GM12878 (cell line): ENCODE data around the gene PPM1A. TPM values are rescaled to one million over a fixed set of nuclear protein-coding genes. Genes with fewer than 3 reads are reported as not detected.

Experiments
- GATAD2B ChIP-seq: fragments of 450-650 bp; conservative IDR thresholded peaks from 2 replicates; pipeline ENCODE4 v1.6.1; 2017; ENCODE audit warnings: low read depth, mild to moderate bottlenecking, moderate library complexity
- NFXL1 ChIP-seq: fragments of 450-650 bp; IDR thresholded peaks from 2 replicates; pipeline ENCODE4 v1.6.1; 2017; ENCODE audit warnings: antibody characterized with exemption, mild to moderate bottlenecking, borderline replicate concordance
- NR2C1 ChIP-seq: fragments of 450-650 bp; IDR thresholded peaks from 2 replicates; pipeline ENCODE4 v1.6.1; 2017; ENCODE audit warnings: antibody characterized with exemption, mild to moderate bottlenecking, moderate library complexity
- PBX3 ChIP-seq: IDR thresholded peaks from 2 replicates; pipeline ENCODE4 v1.6.1; 2011; ENCODE audit warnings: mild to moderate bottlenecking, low read depth, low read length, moderate library complexity; ENCODE audit not compliant: insufficient replicate concordance
- SUPT20H ChIP-seq: IDR thresholded peaks from 2 replicates; pipeline ENCODE4 v1.6.1; 2011; ENCODE audit warnings: low read depth, mild to moderate bottlenecking, low read length, moderate library complexity, borderline replicate concordance; ENCODE audit not compliant: control insufficient read depth
- TAF1 ChIP-seq: IDR thresholded peaks from 2 replicates; pipeline ENCODE4 v1.6.1; 2011; ENCODE audit warnings: mild to moderate bottlenecking, low read depth, low read length, borderline replicate concordance
- polyA plus RNA-seq, 11 experiments: library from polyadenylated mRNA; depleted of rRNA in 4 of 11; unstranded in 6 of 11; stranded (reverse) in 5 of 11; fragments of >200 nt; fragmentation: Nextera tagmentation in 4 of 11; fragmentation: Illumina TruSeq in 1 of 11; extraction: Ambion mirVana in 4 of 11; extraction: Trizol in 1 of 11; gene quantifications; 1 replicate in 1 of 11; 2 replicates in 10 of 11; pipeline versions ENCODE4 v1.2.1 to v1.2.3, GENCODE V29; 2011 to 2016; ENCODE audit warnings: inconsistent platforms in 2 of 11, missing spikeins in 2 of 11, low read depth in 1 of 11
- total RNA-seq, 4 experiments: library from RNA; depleted of rRNA in 3 of 4; stranded (reverse); fragments of >200 nt in 3 of 4; fragmentation: Illumina TruSeq in 1 of 4; extraction: Trizol in 1 of 4; gene quantifications; 2 replicates each; pipeline versions ENCODE4 v1.2.1 to v1.2.3, GENCODE V29; 2013 to 2021
- TF ChIP-seq, protein P1 (sequence below): fragments of 450-650 bp; IDR thresholded peaks from 2 replicates; pipeline ENCODE4 v1.6.1; 2017; ENCODE audit warnings: mild to moderate bottlenecking, moderate library complexity

The PPM1A gene
- total and polyA plus RNA-seq, 10 of the 15 experiments (the other 5 are each of a cell fraction or from before 2014, with no cell fraction given) = 16.8 to 124 (median 47.0) TPM

DNA sequence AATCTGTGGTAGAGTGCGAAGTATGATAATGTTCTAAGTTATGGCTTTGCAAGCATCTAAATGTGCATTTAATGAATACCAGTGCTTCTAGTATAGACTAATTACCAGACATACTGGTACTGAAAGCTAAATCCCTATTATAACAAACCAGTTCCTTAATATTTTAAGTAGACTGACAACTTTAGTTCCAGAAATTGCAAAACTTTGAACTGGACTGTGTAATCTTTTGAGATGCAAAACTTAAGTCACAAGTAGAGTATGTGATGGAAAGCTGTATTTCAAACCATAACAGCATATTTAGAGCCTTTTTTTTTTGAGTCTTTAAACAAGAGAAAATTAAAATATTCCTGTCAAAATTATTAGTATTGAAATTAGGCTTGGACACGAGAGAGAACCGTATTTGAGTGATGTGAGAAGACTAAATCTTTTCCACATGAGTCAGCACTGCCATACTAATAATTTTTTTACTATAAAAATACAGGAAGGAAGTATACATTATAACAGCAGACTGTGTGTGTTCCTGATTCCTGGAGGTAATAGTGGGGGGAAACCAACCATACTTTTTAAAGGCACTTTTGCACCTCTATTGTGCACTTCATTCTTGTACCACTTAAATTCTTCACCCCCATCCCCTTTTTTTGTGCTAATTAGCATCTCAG lies 45.5 kb downstream of the PPM1A start (continued):
- no peak for TF ChIP-seq PBX3
- TF ChIP-seq TAF1 = no peak
- TF ChIP-seq, protein P1, sequence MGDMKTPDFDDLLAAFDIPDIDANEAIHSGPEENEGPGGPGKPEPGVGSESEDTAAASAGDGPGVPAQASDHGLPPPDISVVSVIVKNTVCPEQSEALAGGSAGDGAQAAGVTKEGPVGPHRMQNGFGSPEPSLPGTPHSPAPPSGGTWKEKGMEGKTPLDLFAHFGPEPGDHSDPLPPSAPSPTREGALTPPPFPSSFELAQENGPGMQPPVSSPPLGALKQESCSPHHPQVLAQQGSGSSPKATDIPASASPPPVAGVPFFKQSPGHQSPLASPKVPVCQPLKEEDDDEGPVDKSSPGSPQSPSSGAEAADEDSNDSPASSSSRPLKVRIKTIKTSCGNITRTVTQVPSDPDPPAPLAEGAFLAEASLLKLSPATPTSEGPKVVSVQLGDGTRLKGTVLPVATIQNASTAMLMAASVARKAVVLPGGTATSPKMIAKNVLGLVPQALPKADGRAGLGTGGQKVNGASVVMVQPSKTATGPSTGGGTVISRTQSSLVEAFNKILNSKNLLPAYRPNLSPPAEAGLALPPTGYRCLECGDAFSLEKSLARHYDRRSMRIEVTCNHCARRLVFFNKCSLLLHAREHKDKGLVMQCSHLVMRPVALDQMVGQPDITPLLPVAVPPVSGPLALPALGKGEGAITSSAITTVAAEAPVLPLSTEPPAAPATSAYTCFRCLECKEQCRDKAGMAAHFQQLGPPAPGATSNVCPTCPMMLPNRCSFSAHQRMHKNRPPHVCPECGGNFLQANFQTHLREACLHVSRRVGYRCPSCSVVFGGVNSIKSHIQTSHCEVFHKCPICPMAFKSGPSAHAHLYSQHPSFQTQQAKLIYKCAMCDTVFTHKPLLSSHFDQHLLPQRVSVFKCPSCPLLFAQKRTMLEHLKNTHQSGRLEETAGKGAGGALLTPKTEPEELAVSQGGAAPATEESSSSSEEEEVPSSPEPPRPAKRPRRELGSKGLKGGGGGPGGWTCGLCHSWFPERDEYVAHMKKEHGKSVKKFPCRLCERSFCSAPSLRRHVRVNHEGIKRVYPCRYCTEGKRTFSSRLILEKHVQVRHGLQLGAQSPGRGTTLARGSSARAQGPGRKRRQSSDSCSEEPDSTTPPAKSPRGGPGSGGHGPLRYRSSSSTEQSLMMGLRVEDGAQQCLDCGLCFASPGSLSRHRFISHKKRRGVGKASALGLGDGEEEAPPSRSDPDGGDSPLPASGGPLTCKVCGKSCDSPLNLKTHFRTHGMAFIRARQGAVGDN = no peak
- TF ChIP-seq NR2C1 = no peak
- TF ChIP-seq SUPT20H = no peak
- no peak for TF ChIP-seq NFXL1
- TF ChIP-seq GATAD2B = no peak
